G401 (cell line): ENCODE measurements around the gene FARP1. TPM values are rescaled to one million over a fixed set of nuclear protein-coding genes. Genes with fewer than 3 reads are reported as not detected.

ENCODE experiments used
- DNase-seq: peaks from one replicate; pipeline ENCODE4 v3.0.0-alpha.2; 2015; ENCODE audit warnings: low spot score
- in situ Hi-C: cut with HindIII; loops from 2 replicates; pipeline ENCODE4 v1.10.0; 2016; ENCODE audit warnings: low sequenced_read_pairs, mixed read lengths
- total RNA-seq: library from RNA; depleted of rRNA; stranded (reverse); fragments of >200 nt; shearing (Covaris generic); gene quantifications from 2 replicates; pipeline ENCODE4 v1.2.3, GENCODE V29; 2014

Gene FARP1
- total RNA-seq, 1 experiment from 2014 or later, result 50.3 TPM

DNA sequence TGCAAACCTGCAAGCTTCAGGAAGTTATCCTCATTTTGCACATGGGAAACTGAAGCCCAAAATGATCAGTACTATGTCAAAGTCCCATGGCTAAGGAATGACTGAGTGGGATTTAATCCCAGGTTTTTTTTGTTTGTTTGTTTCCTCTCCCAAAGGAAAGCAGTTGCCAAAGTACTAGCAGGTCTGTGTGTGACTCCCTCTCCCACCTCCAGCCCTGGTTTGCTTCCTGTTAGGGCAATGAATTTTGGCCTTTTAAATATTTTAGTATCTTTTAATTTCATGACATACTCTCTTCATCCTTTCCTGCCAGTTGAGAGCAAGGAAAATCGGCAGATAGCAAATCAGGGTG, 168.3 kb downstream of the FARP1 start:
- no peak for DNase-seq
- in situ Hi-C loops, result no loop called here

DNA sequence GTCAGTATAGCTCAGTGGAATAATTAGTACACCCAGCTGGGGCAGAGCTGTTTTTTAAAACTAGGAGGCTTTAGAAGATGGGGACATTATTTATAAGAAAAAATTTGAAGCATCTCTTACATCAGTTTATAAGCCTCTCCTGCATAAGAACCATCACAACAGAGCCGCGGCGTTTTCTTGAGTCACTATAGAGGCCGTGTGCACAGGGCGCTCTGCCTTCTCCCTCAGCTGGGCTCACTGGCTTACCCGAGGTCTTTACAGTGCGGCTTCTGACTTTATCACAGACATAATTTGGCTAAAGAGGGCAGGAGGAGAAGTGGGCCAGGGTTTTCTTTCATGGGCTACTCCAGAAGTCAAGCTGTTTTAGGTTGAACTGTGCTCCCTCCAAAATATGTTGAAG, 169.7 kb downstream of the FARP1 start:
- DNase-seq, result no peak
- in situ Hi-C loops, result no loop called here

DNA sequence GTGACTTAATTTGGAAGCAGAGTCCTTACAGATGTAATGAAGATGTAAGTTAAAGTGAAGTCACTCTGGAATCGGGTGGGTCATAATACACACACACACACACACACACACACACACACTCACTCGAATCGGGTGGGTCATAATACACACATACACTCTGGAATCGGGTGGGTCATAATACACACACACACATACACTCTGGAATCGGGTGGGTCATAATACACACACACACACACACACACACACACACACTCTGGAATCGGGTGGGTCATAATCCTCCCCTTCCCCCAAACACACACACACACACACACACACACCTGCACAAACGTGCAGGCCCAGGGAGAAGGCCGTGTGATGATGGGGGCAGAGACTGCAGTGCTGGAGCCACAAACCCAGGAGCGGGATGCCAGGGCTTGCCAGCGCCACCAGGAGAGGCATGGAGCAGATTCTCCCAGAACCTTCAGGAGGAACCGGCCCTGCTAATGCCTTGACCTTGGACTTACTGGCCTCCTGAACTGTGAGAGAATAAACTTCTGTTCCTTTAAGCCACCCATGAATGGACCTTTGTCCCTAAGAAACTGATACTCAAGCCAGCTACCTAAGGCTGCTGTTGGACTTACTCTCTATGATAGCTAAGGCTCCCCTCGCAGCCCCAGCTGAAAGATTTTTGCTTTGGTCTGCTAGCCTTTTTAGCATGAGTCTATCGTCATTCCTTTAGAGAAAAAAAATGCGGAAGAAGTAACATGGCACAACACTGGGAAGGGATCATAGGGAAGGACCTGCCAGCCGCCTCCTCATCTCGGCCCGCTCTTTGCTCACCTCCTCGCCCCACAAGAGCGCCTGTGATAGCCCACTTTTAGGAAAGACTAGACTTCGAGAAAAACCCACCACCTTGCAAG, 170.4 kb downstream of the FARP1 start:
- DNase-seq, result no peak
- in situ Hi-C loops, result no loop called here

DNA sequence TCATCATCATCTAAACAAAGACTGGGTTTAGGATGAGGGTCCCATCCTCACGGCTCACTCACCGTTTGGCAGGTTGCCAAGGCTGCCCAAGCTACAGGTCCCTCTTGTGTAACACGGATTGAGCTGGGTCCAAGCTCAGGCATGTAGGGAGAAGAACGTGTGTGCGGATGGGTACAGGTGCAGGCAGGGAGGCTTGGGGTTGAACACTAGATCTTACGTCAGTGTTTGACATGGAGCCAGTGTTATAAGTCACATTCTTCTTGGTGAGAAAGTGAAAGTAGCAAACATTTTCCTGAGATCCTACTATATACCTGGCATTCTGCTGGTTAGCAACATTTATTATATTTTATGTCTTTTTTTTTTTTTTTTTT, 171.0 kb downstream of the FARP1 start:
- DNase-seq, result no peak
- in situ Hi-C loops, result no loop called here

DNA sequence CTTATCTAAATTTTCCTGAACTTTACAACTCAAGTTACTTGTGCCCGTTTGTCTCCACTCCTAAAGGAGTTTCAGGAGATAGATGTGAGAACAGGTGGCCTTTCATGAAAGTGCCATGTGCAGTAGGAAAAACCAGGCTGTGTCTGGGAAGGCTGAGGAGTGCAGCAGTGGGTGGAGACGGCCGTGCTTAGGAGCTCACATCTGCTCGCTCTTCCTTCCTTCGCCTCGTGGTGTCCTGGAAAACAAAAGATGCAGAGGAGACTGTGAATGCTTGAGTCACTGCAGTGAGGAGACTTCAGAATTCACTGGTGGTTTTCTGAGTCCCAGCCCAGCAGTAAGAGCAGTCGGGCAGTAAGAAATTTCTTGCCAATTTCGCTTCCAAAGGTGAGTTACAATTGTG, 172.6 kb downstream of the FARP1 start:
- DNase-seq, result no peak
- in situ Hi-C loops, result no loop called here

DNA sequence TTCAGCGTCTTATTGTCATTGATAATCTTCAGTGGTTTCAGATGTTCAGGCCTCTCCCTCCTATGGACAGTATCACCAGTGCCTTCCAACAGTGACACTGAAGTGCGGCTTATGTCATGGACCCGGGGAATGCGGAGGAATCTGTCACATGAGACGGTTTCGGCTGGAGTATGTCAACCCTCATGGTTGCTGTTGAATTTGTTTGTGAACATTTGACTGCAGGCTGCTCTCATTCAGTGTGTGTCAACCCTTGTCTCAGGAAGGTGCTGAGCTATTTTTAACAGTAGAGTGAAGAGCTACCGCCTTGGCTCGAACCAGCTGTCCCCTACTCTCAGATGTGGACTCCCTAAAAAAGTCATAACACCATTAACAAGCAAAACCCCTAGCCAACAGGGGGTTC, 173.0 kb downstream of the FARP1 start:
- DNase-seq, result no peak
- in situ Hi-C loops, result no loop called here

DNA sequence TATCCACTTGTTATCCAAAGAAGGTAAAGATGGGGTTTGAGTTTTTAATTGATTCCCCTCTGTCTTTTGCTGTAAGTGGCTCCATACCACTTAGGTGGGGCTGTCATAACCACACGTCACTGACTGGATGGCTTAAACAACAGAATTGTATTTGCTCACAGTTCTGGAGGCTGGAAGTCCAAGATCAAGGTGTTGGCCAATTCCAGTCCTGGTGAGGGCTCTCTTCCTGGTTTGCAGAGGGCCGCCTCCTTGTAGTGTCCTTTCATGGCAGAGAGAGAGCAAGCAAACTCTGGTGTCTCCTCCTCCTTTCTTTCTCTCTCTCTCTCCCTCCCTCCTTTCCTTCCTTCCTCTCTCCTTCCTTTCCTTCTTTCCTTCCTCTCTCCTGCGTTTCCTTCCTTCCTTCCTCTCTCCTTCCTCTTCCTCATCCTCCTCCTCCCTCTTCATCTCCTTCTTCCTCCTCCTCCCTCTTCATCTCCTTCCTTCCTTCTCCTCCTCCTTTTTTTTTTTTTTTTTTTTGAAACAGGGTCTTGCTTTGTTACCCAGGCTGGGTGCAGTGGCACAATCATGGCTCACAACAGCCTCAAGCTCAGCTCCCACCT, 174.8 kb downstream of the FARP1 start:
- in situ Hi-C loops, result no loop called here
- no peak for DNase-seq

DNA sequence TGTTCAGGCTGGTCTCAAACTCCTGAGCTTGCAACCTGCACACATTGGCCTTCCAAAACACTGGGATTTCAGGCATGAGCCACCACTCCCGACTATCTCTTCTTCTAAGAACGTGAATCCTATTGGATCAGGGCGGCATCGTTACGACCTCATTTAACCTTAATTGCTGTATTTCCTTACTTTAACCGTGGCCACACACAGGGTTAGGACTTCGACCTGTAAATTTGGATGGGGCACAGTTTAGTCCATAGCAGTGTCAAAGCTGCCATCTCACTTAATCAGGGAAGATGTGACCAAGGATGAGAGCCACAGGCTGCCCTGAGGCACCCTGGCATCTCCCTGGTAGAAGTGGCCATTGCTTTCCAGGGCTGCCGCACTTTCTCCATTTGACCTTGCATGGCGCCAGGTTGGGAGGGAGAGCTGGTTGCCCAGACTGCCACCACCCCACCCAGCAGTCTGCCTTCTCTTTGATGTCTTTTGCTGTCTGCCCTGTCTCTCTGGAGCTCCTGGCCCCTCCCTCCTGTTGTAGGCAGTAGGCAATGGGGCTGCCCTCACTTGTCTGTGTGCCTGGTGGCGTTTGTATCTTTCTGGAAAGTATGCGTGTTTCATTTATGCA, 175.5 kb downstream of the FARP1 start:
- in situ Hi-C loops, result no loop called here

DNA sequence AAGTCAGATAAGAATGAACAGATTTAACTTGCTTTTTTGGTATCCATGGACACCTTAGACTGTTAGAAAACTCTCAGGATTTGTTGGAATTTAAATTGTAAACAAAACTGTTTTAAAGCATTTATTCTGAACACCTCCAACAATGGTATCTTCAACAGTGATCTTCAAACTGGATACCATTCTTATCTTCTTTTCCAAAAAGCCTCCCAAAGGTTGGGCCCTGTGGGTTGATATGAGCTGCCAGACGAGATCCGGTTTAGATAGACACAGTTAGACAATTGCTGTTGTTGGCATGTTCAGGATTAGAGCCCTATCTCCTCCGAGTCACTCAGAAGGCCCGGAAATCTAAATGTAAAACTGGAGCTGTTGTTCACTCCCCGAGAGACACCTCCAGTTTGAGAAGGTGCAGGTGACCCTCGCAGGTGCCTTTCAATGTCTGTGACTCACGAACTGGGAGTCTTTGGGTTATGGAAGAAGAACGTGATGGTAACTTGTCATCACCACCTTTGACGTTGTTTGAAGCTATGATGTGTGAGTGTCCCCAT, 177.7 kb downstream of the FARP1 start:
- in situ Hi-C loops, result no loop called here

More for the DNA sequence above, 175.5 kb downstream of the FARP1 start:
- no peak for DNase-seq

DNA sequence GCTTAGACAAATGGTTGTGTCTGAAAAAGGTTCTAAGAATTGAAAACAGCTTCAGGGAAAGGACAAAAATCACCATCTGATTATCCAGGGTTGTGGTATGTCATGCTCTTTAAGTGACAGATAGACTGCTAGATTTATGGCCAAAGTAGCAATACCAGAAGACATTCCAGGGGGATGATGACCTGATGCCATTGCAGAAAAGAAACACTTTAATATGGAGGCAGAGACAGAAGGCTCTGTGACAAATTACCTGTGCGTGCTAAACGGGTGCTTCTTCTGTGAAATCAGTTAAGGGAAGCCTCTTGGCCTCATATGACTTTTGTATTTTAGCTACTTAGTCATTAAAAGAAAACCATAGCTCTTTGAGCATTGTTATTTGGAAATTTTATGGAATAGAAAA, 178.5 kb downstream of the FARP1 start:
- DNase-seq, result no peak
- in situ Hi-C loops, result no loop called here

More for the DNA sequence above, 177.7 kb downstream of the FARP1 start:
- DNase-seq, result no peak

DNA sequence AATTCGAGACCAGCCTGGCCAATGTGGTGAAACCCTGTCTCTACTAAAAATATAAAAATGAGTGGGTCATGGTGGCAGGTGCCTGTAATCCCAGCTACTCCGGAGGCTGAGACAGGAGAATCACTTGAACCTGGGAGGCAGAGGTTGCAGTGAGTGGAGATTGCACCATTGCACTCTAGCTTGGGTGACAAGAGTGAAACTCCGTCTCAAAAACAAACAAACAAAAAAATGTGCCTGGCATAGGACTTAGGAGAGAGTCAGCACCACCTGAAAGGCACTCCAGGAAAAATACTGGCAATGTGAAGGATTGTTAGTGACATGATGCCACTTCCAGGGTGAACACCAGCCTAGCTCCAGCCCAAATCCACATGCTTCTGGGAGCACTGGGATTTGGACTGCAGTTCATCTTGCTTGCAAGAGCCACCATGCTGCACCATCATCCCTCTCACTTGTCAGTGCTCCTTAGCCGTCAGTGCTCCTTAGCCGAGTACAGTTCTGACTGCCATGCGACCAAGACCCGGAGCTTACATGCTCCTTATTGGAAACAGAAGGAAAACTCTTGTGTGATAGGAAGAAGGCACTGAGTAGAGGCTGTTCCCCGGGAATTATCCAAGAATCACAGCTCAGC, 179.3 kb downstream of the FARP1 start:
- no peak for DNase-seq
- in situ Hi-C loops, result no loop called here

DNA sequence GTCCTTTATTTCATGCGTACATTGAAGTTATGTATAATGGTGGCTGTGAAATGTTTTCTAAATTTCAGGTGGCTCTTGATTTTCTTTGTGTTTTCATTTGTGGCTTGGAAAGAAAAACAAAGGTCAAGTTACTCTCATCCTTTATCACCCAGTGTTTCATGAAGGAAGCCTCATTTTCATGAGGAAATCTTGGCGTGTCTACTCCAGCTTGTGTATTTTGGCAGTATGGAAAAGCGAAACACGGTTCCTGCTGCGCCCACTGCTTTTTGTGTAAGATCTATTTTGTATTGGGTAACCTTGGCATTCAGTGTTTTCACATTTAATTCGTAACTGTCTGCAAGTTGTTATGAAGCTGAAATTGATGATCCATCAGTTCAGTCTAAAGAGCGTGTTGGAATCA, 181.2 kb downstream of the FARP1 start:
- in situ Hi-C loops, result no loop called here
- no peak for DNase-seq

DNA sequence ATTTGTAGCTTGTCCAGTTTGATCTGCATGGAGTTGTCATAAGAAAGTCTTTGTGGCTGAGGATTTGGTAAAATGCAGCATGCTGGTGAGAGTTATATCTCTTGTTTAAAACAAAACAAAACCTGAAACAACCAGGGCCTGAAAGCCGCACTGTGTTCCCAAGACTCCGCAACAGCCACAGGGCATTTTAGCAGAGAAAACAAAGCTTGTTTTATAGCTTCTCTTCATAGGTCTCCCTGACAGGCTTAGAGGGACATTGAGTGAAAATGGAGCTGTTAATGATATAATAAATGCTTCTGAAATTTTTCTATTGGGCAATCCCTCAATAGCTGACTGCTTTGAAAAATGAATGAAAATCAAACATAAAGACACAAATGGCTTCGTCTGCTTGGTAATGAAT, 182.8 kb downstream of the FARP1 start:
- no peak for DNase-seq
- in situ Hi-C loops, result no loop called here

DNA sequence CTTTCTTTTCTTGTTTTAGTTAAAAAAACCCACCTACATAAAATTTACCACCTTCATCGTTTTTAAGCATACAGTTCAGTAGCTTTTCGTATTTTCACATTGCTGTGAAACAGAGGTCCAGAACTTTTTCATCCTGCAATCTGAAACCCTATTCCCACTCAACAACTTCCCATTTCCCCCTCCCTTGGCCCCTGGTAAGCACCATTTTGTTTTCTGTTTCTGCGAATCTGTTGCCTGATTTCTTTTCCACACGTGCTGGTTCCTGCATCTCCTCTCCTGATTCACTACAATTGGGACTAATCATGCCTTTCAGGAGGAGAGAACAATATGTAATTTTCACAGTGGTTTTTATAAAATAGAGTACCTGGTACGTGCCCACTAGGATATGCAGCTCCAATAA, 183.4 kb downstream of the FARP1 start:
- in situ Hi-C loops, result no loop called here
- DNase-seq, result no peak

DNA sequence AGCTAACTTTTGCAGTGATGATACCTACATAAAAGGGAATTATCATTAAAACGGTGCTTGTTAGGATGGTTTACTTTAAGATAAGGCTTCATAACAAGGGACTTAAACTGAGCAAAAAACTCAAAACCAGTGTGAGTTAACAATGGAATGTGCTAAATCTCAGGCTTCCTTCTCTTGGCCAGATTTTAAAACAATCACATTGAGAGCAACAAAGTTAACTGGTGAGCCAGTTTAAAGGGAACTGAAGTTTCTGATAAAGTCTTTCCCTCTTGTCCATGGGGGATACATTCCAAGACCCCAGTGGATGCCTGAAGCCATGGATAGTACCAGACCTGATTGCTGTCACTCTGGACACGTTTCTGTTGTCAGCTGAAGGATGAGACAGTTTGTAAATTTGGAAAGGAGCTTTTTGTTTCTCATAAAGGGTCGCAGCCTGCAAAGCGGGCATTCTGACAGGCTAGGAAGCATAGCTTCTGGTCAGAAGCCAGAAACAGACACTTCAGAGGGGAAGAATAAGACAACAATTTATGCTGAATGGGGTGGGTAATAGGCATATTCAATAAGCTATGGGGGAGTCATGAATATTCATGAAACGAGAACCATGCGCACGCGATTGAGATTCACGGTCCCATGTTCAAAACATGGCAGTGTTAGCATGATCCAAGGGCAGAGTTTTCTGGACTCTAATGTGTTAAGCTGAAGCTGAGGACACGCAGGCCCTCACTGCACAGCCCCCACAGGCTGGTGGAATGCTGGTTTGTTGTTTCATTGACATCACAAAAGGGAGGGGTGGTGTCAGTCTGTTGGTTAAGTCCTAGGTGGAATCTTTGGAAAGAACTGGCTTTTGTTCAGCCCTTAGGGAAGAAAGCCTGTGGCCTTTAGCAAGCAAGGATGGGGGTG, 184.7 kb downstream of the FARP1 start:
- DNase-seq, result no peak
- in situ Hi-C loops, result no loop called here

DNA sequence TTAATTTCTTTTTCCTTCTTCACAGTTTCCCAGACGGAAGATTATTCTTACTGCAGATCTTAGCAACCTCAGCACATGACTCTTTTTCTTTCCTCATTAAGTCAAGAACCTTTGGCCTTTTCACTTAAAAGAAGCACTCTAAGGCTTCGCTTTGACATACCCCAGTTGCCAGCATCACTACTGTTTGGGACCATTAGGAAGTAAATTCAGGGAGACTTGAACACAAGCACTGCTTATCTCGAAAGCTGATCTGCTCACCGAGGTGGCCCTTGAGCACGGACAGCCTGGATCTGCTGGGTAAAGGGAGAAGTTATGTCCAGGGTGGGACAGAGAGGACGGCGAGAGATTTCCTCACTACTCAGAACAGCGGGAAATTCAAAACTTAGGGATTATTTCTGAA, 185.6 kb downstream of the FARP1 start:
- no peak for DNase-seq
- in situ Hi-C loops, result no loop called here

DNA sequence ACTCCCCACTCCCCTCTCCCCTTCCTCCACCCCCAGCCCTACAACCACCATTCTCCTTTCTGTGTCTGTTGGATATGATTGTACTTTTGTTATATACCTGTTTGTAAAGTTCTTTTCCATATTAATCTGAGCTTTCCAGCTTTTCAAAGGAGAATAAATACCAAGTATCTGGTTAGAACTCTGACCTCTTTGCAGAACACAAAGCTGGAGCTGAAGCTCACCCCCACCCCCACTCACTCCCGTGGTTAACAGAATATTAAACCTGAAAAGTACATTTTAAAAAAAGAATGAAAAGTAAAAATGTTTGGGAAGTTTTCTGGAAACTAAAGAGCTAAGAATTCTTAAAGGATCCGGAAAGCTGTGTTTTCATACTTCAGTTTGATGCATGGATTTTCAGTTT, 189.3 kb downstream of the FARP1 start:
- DNase-seq, result no peak
- in situ Hi-C loops, result no loop called here

DNA sequence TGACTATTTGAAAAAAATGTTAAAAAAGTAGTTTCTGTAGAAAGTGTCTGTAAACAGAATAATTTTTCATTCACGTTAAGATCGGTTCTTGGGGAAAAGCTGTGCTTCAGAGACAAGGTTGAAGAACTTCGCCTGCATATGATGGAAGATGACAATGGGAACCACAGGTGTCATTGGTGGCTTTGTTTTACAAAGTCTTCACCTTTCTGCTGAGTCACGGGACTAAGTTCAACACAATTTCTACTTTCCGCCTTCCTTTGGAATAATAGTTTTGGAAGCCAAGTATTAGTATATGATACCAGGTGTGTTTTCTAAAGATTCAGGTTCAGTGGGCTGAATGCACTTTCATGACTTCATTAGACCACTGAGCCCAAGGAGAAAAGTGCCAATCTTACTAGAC, 189.8 kb downstream of the FARP1 start:
- in situ Hi-C loops, result no loop called here
- DNase-seq, result no peak

DNA sequence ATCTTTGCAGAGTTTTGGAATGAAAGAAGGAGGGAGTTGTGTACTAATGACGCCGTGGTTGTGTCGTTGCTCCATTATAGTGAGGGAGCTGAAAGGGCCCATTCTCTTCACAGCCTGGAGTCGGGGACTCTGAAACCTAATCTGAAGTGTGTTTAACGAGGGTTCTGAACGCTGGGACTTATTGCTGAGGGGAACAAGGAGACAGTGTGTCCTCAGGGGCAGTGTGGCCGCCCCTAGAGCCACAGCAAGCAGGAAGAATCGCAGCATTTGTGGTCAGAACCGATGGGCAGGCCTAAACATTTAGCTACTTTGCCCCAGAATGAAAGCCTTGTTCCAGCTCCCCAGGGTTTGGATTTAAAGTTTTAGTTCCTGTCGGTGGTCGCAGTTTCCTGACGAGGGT, 190.6 kb downstream of the FARP1 start:
- no peak for DNase-seq
- in situ Hi-C loops, result no loop called here
